Right lobe of liver (tissue), 4 donors: ENCODE data around the gene NUDT22.

Experiments
- POLR2A ChIP-seq: fragments of 450-650 bp; IDR thresholded peaks from one replicate; pipeline ENCODE4 v1.6.1; 2017; ENCODE audit warnings: antibody characterized with exemption, mild to moderate bottlenecking
- TF ChIP-seq, protein P1 (sequence below), 4 donors: fragments of 200-600 bp in 3 of 4; fragments of 450-650 bp in 1 of 4; IDR thresholded peaks; one replicate each; pipeline versions ENCODE4 v1.5.1 to v1.8.0; 2016 to 2022; ENCODE audit warnings: antibody characterized with exemption in 4 of 4, mild to moderate bottlenecking in 2 of 4
- donor health status: DM: no; HTN: no; CAD: no.
- donor health status: DM: no; HTN: no; CAD: no.
- donor health status: DM: no; HTN: yes; CAD: no.

DNA sequence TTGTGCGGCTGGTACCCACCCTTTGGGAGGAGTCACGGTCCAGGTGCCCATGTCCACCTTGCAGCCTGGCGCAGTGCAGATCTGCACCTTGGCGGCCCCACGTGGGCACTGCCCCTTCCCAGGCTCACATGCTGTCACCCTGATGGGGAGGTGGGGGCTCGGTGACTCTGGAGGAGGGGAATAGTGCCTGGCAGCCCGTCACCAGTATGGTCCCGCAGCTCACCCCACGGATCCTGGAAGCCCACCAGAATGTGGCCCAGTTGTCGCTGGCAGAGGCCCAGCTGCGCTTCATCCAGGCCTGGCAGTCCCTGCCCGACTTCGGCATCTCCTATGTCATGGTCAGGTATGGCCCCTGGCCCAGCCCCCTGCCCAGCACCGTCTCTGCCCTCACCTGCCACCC is 5.3 kb upstream of the NUDT22 start:
- TF ChIP-seq, protein P1, sequence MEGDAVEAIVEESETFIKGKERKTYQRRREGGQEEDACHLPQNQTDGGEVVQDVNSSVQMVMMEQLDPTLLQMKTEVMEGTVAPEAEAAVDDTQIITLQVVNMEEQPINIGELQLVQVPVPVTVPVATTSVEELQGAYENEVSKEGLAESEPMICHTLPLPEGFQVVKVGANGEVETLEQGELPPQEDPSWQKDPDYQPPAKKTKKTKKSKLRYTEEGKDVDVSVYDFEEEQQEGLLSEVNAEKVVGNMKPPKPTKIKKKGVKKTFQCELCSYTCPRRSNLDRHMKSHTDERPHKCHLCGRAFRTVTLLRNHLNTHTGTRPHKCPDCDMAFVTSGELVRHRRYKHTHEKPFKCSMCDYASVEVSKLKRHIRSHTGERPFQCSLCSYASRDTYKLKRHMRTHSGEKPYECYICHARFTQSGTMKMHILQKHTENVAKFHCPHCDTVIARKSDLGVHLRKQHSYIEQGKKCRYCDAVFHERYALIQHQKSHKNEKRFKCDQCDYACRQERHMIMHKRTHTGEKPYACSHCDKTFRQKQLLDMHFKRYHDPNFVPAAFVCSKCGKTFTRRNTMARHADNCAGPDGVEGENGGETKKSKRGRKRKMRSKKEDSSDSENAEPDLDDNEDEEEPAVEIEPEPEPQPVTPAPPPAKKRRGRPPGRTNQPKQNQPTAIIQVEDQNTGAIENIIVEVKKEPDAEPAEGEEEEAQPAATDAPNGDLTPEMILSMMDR (IDR thresholded peaks at IDR 0.05): no peak
- no peak for TF ChIP-seq POLR2A
